Hematopoietic multipotent progenitor cell treated with erythropoietin and hydrocortisone succinate and interleukin-3 and kit ligand, for 6 days (in vitro differentiated cells): ENCODE measurements around the gene SSTR5.
"Not testable (repeated sequence)": the region's sequence is repeated elsewhere in the genome, so short reads cannot be mapped to it uniquely, and the experiment has no call there.

Experiments
- DNase-seq: peaks from one replicate; pipeline ENCODE4 v3.0.0-alpha.2; 2015

Gene SSTR5

DNA sequence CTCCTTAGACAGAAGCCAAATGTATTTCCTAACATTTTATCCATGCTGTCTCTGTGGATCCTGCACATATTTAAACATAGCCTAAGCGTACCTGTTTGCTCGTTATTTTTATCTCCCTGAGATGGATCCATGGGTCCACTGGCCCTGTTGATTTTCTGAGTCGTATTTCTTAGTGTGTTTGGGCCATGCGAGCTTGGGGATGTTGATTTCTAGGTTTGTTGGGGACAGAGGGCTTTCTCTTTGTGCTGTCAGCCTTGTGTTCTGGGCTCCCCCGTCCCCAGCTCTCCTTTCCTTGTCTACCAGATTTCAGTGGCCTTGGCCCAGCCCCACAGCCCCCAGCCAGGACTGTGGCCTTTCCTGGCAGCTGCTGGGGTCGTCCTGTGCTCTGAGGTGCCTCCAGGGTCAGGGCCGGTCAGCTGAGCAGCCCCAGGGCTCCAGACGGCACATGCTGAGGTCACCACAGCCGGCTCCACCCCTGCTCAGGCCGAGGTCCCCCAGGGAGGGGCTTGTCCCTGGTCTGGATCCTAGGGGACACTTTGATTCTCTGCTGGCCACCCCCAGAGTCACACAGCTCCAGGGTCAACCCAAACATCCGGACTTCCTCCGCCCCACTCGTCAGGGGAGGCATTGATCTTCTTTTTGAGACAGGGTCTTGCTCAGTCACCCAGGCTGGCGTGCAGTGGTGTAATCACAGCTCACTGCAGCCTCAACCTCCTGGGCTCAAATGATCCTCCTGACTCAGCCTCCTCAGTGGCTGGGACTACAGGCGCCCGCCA lies 4.4 kb downstream of the SSTR5 start:
- DNase-seq: no peak

DNA sequence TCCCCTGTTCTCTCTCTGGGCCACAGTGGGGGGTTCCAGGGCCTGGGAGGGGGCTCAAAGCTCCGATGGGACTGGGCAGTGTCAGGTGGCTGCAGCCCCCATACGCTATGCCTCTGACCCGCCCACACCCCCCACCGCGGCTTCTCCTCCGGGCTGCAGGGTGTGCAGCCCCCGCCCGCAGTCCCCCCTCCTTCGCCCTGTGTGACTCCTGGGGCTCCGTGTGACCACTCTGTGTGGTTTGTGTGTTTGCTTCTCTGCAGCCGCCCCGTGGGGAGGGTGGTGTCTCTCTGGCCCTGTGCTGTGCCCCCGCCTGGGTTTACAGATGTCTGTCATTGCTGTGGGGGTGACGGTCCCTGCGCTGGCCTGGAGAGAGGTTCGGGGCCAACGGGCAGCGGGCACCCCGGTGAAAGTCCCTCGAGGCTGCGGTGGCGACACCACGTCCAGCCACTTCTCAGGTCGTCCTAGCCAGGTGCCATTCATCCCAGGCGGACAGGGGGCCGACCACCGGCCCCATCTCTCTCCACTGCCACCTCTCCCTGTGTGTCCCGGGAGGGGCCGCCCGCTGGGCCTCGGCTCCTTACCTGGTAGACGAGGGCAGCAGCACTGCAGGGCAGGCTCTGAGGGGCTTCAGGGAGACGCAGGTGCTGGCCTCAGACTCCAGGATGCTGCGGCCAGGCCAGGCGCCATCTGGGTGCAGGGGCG lies 5.5 kb downstream of the SSTR5 start:
- DNase-seq: no peak

DNA sequence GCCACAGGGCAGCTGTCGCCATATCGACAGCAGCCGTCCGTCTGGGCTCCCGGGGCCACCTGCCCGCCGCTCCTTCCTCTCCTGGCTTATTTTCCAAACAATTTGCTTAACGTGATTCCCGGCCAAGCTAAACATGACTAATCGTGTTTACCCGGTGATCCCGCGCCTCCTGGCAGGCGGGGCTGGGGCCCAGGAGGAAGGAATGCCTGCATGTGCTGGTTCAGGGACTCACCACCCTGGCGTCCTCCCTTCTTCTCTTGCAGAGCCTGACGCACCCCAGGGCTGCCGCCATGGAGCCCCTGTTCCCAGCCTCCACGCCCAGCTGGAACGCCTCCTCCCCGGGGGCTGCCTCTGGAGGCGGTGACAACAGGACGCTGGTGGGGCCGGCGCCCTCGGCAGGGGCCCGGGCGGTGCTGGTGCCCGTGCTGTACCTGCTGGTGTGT lies 6.1 kb downstream of the SSTR5 start:
- DNase-seq: no peak

DNA sequence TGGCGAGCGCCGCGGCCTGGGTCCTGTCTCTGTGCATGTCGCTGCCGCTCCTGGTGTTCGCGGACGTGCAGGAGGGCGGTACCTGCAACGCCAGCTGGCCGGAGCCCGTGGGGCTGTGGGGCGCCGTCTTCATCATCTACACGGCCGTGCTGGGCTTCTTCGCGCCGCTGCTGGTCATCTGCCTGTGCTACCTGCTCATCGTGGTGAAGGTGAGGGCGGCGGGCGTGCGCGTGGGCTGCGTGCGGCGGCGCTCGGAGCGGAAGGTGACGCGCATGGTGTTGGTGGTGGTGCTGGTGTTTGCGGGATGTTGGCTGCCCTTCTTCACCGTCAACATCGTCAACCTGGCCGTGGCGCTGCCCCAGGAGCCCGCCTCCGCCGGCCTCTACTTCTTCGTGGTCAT lies 6.8 kb downstream of the SSTR5 start:
- DNase-seq: no peak

DNA sequence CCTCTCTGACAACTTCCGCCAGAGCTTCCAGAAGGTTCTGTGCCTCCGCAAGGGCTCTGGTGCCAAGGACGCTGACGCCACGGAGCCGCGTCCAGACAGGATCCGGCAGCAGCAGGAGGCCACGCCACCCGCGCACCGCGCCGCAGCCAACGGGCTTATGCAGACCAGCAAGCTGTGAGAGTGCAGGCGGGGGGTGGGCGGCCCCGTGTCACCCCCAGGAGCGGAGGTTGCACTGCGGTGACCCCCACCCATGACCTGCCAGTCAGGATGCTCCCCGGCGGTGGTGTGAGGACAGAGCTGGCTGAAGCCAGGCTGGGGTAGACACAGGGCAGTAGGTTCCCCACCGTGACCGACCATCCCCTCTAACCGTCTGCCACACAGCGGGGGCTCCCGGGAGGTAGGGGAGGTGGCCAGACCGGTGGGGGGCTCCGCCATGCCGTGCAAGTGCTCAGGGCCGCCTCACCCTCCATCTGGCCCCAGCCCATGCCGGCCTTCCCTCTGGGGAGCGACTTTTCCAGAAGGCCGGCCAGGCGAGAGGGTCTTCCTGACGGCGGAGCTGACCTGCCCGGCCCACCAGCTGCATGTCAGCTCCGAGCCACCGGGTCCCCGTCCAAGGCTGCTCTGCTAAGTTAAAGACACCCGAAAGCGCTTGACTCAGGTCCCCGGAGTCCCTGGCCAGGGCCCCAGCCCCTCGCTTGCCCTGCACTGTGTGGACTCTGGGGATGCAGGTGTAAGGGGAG lies 7.4 kb downstream of the SSTR5 start:
- DNase-seq: no peak

DNA sequence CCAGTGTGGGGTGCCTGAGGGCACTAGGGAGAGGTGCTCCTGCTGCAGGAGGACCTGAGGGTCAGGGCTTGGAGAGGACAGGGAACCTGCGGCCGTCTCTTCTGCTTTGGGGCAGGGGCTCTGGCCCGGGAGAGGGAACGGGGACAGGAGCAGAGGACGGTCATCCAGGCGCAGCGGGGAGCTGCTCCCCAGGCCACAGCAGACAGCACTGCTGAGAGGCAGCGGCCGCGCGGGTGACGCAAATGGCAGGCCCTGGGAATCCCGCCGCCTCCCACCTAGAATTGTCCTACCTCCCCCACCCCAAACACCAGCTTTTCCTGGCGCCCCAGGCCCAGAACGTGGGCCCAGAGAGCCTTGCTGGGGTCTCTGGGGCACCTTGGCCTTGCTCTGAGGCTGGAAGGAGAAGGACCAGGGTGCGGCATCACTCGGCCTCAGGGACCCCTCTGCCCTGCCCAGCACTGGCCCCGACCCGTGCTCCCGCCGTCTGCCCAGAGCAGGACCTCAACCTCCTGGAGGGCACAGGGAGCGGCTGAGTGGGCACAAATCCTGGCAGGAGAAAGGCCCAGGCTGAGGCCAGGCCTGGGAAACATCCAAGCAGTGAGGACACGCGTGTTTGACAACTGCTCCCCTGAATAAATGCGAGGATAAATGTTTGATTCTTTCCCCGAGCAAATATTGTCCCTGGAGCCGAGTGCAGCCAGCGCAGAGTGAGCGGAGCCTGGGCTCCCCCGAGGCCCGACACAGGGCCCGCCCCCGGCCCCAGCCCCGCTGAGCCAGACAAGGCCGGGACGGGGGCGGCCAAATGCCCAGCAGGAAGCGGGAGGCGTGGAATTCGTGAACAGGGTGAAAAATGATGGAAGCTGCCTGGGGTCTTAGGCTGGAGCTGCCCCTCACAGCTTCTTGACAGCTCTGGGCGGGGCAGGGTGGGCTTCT lies 8.5 kb downstream of the SSTR5 start:
- DNase-seq: no peak

DNA sequence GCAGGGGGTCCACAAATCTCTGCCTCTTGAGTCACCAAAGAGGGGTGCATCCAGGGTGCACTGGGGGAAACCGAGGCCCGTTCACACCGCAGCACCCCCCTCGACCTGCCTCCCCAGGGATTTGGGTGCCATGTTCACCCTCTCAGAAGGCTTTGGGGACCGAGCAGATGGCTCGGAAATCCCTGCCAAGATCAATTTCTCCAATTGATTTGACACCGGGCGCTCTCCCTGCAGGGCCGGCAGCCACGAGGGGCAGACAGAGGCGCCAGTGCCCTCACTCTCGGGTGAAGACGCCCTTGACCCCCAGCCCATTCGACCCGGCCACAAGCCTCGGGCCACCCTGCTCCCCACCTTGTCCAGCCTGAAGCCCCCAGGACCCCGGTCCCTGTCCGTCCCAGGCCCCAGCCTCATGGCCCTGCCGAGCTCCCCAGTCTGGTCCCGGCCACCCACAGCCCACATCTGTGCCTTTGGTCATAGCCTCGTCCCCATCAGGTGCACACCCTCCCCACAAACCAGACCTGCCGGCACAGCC lies 9.3 kb downstream of the SSTR5 start:
- no peak for DNase-seq

DNA sequence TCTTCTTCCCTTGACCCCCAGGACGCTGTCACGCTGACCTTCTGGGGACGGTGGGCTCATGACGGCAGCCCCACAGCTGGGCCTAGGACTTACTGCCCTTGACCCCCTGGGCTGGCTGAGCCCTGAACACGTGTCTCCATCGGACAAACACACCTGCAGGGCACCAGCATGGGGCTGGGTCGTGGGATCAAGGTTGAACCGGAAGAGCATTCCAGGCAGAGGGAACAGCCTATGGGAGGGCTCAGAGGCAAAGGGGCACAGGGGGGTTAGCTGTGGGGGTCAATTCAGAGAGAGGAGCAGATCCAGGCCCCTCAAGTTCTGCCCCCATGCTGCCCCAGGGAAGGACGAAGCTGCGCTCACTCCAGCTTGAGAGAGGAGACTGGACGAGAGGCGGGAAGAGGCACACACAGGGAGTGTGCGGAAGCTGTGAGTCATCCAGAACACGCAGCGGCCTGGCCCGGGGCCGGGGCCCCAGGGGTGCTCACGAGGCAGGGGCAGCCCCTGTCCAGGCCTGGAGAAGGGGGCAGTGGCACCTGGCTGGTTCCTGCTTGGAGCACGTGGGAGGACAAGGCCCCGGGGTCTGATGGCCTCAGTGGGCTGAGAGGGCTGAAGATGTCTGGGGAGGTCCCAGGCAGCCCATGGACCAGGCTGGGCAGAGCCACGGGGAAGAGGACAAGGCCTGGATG lies 9.9 kb downstream of the SSTR5 start:
- no peak for DNase-seq

DNA sequence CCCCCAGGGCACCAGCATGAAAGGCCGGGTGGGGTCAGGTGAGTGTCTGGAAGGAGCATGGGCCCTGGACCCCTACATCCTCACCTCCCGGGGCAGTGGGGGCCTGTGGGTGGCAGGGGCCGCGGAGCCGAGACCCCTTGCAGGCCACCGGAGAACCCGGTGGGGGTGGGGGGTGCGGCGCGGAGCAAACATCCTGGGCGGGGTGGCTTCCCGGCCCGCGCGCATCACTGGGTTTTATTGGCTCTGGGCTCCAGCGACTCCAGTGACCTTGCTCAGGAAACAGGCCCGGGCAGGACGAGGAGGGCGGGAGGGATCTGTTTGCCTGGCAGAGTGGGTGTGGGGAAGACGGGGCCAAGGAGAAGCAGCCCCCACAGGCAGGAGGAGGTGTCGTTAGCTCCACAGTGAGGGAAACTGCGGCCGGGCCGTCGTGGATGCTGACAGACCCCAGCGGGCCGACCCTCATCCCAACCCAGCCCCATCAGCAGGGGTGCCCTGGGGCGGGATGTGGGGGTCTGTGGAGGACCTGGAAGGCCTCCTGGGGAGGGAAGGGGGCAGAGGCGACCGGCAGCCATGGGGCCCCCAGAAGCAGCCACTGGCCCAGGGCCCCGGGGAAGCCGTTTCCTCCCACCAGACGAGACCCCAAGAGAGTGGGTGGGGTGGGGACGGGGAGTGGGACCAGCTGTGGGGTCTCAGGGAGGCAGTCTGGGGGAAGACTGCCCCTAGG lies 10.6 kb downstream of the SSTR5 start:
- DNase-seq: no peak

DNA sequence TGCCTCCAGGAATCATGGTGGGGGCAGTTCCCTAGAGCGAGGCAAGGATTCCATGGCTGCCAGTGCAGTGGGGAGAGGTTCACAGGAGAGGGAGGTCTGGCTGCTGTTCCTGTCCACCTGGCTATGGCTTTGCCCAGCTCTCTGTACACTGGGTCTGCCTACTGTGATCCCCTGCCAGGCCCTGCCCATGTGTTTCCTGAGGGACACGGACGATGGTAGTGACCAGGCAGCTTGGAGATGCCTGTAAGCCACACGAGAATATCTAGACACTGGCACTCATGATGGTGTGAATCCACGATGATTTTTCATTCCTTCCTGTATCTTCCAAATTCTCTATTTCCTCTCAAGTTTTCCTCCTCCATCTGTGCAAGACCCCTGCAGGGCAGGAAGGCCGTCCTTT lies 12.4 kb downstream of the SSTR5 start:
- no peak for DNase-seq

DNA sequence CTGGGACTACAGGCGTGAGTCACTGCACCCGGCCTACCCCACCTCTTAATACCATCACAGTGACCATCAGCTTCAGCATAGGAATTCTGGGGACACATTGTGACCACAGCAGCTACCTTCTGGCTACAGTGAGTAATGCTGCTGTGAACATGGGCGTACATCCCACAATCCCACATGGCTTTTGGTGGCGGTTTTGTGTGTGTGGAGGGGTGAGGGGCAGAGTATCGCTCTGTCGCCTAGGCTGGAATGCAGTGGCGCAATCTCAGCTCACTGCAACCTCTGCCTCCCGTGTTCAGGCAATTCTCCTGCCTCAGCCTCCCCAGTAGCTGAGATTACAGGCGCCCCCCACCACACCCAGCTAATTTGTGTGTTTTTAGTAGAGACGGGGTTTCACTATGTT lies 13.9 kb downstream of the SSTR5 start:
- DNase-seq: not testable (repeated sequence)

DNA sequence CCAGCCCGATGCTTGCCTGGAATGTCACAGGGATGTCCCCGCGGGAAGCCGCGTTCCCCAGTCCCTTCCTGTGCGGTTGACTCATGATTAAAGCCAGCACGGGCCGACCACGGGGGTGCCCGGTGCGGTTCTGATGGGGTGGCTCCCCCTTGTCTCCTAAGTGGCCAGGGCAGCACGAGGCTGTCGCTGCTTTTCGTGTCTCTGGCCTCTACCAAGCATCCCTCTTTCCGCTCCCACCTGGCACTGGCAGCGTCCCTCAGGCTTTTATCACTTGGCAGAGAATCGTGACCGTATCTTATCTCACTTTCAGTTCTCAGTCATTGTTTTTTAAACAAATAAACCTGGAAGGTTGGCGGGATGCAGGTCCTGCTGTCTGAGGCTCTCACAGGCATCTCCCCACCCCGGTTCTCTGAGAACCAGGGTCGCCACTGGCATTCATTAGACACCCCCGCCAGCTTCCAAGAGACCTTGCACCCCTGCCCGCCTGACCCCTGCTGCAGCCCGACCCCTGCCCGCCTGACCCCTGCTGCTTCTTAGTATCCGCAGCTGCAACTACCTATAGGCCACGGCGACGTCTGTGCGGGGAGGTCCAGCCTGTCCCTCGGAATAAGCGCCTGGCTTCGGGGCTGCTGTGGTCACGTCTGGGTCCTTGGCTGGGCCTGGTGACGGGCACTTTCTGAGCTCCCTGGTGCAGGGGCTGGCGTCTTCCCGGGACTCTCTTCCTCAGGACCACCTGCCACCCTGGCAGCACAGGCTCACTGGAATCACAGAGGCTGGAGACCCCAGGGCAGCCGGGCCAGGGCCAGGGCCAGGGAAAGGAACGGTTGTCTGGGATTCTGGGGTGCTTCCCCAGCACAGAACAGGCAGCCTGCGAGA lies 16.0 kb downstream of the SSTR5 start:
- no peak for DNase-seq

DNA sequence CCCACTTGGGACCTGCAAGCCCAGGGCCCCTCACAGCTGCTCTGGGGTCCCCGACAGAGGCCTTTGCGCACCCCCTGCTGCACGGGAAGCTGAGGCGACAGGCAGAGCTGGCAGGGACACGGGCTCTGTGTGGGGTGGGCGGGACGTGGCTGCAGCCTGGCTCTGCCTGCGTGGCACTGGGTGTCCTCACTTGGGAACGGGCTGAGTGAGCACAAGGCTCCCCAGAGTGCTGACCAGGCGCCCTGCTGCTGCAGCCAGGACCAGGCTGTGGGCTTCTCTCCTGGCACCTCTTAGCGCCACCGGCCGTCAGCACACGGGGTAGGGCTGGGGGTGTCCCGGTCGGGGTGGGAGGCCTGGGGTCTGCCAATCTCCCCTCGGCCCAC lies 16.9 kb downstream of the SSTR5 start:
- no peak for DNase-seq

DNA sequence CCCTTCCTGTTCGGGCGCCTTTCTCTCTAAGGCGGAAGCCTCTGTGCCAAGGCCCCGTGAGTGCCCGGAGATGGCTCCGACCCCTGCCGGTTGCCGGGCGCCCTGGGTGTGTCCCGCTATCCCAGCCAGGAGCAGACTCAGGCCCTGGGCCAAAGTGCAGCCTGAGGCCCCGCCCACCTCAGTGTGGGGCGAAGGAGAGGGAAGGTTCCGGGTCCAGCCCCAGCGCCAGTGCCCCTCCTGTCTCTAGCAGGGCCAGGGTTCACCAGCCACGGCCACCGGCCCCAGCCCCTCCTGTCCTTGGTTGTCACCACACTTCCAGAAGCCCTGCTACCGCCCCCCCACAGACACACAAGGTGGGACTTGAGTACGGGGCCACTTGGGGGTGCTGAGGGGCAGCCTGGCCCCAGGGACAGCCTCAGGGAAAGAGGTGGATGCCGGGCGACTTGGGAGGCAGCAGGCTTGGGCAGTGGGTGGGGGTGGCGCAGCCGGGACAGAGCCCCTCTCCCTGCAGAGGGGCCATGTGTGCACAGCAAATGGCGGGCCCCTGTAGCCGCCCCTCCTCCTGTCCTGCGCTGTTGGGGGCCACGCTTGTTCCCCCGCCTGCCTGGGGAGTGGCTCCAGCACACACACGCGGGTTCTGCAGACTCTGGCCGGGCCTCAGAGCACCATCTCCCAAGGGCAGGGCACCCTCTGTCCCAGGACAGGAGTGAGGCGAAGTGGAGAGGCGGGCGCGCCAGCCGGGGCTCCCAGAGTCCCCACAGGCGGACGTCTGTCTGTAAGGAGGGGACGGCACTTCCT lies 17.5 kb downstream of the SSTR5 start:
- no peak for DNase-seq

DNA sequence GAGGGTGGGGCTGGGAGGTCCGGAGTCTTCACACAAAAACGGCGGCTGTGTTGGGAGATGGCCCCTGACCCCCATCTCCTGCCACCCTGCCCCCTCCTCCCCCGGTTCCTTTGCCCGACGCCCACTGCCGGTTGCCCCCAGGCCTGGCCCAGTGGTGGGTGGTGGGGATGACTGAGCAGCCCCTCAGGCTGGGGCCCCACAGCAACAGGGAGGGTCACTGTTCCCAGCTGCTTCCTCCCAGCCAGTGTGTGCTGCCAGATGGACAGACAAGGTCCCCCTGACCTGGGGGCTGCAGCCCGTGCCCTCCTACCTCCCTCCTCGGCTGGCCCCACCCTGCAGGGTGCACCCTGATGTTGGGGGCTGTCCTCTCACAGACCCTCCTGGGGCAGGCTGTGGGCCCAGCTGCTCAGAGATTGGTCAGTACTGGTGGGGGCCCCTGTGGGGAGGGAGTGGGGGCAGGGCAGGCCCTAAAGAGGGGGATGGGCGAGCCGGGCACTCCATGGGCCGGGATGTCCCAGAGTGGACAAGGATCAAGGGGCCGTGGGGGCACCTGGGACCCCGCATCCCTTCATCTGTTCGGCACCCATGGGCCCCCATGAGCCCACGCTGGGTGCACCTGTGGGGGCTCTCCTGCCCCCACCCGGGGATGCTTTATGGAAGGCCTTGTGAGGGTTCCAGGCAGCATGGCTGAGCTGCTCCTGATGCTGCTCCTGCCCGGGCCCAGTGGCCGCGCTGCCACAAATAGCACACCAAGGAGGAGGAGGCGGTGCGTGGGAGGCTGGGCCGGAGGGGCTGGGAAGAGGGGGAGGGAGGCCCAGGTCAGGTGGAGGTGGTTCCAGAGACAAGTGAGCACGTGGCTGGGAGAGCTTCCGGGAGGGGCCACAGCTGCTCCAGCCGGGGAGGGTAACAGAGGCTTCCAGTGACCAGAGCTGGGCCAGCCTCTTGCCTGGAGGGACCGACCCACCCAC lies 18.4 kb downstream of the SSTR5 start:
- no peak for DNase-seq

DNA sequence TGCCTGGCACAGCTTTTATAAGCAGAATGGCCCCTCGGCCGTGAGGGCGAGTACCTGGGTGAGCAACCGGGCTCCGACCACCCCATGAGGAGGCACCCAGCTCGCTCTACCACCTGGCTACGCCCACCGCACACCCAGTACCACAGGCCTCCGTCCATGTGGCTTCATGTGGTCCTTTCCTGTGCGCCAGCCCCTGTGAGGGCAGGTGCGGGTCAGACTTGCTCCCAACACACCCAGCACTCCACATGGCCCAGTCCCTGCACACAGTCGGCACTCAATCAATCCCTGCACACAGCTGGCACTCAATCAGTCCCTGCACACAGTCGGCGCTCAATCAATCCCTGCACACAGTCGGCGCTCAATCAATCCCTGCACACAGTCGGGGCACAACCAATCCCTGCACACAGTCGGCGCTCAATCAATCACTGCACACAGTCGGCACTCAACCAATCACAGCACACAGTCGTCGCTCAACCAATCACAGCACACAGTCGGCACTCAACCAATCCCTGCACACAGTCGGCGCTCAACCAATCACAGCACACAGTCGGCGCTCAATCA lies 19.5 kb downstream of the SSTR5 start:
- DNase-seq: no peak

DNA sequence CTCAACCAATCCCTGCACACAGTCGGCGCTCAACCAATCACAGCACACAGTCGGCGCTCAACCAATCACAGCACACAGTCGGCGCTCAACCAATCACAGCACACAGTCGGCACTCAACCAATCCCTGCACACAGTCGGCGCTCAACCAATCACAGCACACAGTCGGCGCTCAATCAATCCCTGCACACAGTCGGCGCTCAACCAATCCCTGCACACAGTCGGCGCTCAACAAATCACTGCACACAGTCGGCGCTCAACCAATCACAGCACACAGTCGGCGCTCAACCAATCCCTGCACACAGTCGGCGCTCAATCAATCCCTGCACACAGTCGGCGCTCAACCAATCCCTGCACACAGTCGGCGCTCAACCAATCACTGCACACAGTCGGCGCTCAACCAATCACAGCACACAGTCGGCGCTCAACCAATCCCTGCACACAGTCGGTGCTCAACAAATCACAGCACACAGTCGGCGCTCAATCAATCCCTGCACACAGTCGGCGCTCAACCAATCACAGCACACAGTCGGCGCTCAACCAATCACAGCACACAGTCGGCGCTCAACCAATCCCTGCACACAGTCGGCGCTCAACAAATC lies 20.2 kb downstream of the SSTR5 start:
- DNase-seq: not testable (repeated sequence)
